ENCODE results near the gene AFMID.

AFMID gene

DNA sequence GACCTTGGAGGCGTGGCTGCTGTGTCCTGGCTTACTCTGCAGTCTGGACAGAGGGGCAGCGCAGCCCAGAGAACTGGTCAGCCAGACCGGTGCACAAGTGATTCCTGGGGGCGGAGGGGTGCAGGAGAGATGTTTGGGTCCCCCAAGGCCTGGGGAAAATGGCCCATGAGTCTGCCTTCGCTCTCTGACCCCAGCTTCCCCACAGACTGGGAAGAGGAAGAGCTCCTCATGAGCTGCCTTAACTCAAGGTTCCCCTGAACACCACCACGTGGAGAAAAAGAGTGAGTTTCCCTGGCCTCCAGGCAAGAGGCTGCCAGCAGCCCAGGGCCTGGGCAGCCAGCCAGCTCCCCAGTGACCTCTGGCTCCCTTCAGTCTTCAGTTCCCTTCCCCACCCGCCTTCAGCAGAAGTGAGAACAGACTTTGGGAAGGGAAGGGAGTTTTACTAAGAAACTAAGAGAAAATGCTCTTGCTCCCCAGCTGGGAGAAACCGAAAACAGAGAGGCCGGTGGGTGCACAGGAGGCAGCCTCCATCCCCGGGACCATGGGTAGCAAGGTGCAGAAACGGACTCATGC, 42.9 kb upstream of the AFMID start:
- Histone ChIP-seq H3K4me3 (ENCODE audit: low read depth in 1 of 2, low read length in 2 of 2) (no peak overlapping the region), H3K27me3 (ENCODE audit: control insufficient read depth in 1 of 2, insufficient read depth in 2 of 2, low read length in 2 of 2) (no peaks in the 10 kb centered on the region), H3K9me3 (ENCODE audit: low read length) (no peaks in the 10 kb centered on the region), H3K27ac (ENCODE audit: low read depth, low read length) (no peak overlapping the region), H3K36me3 (ENCODE audit: insufficient read depth, low read length) (no peaks in the 10 kb centered on the region), H3K9ac (ENCODE audit: low read length) (no peak overlapping the region), H3K4me1 (ENCODE audit: insufficient read depth, low read length) (peaks cover 24% of the 10 kb centered on the region)

DNA sequence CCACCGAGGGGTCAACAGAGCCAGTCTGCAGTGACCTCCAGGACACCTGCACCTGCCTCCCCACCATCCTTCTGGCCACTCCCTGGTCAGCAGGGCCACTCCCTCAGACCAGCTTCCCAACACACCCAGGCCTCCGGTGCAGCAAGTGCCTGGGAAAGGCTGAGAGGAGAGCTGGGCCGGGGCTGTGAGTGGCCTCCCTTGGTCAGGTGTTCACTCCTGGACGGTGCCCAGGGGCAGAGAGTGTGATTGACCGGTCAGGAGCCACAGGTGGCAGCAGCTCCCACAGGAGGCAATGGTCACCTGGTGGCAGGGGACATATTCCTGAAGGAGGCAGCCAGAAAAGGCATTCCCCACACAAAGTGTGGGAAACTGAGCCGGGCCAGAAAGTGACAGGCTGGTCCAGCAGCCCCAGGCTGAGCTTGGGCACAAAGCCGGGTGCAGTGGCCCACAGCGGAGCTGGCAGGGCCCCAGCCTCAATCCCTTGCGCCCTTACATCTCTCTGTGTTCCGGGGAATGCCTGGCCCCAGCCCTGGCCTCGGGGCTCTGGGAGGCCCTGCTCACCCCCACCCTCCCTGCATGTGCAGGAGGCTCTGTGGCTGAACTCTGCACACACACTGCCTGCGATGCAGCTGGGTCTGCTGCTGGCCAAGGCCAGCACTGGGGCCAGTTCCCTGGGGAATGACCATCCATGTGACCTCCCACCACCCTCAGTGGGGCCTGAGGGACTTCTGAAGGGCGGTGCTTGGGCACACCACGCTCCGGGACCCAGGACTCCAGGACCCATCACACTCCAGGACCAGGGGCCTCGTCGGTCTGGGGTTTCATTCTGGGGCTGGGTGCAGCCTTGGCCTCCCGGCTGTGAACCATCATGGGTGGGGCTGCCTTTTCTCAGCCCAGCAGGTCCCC, 42.2 kb upstream of the AFMID start:
- Histone ChIP-seq H3K9me3 (ENCODE audit: low read length) (no peaks in the 10 kb centered on the region), H3K27me3 (ENCODE audit: control insufficient read depth in 1 of 2, insufficient read depth in 2 of 2, low read length in 2 of 2) (no peaks in the 10 kb centered on the region), H3K4me3 (ENCODE audit: low read depth in 1 of 2, low read length in 2 of 2) (no peak overlapping the region), H3K27ac (ENCODE audit: low read depth, low read length) (no peak overlapping the region), H3K9ac (ENCODE audit: low read length) (no peak overlapping the region), H3K4me1 (ENCODE audit: insufficient read depth, low read length) (peaks cover 24% of the 10 kb centered on the region), H3K36me3 (ENCODE audit: insufficient read depth, low read length) (no peaks in the 10 kb centered on the region)

DNA sequence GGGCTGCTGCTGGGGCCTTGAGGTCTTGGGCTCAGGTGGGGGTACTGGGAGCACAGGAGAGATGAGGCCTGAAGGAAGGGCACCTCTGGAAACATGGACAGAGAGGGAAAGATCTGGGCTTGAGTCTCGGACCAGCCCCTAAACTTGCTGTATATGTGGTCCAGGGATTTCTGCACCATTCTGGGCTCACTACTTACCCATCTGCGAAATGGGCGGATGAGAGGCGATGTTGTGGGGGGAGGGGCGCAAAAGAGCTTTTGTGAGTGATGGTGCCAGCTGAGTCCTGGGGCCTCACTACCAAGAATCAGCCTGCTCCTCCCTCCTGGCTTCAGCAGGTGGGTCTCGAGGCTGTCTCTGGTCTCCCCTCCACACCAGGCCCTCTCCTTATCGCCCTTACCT, 40.7 kb upstream of the AFMID start:
- no peak overlapping the region for H3K9ac ChIP-seq (ENCODE audit: low read length)
- peaks cover 24% of the 10 kb centered on the region for H3K4me1 ChIP-seq (ENCODE audit: insufficient read depth, low read length)
- no peaks in the 10 kb centered on the region for H3K27me3 ChIP-seq (ENCODE audit: control insufficient read depth in 1 of 2, insufficient read depth in 2 of 2, low read length in 2 of 2)
- no peak overlapping the region for H3K4me3 ChIP-seq (ENCODE audit: low read depth in 1 of 2, low read length in 2 of 2)
- H3K9me3 ChIP-seq (ENCODE audit: low read length), result no peaks in the 10 kb centered on the region
- H3K27ac ChIP-seq (ENCODE audit: low read depth, low read length), result no peak overlapping the region
- H3K36me3 ChIP-seq (ENCODE audit: insufficient read depth, low read length), result no peaks in the 10 kb centered on the region

DNA sequence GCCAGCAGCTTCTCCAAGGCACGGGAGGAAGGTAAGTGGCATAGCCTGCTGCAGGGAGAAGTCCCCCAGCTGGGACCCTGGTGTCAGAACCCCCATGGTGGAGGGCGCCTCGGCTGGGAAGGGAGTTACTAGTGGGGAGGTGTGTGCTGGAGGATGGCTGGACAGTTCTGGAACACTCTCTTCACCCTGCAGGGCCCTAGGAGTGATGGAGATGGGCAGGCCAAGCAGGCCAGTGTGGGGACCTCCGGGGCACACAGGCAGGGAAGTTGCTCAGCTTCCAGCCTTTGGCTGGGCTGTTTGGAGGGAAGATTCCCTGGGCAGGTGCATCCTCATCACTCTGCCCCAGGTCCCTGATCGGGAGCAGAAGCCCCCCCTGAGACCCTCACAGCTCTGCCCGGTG, 40.3 kb upstream of the AFMID start:
- no peak overlapping the region for H3K4me3 ChIP-seq (ENCODE audit: low read depth in 1 of 2, low read length in 2 of 2)
- no peaks in the 10 kb centered on the region for H3K36me3 ChIP-seq (ENCODE audit: insufficient read depth, low read length)
- no peak overlapping the region for H3K9ac ChIP-seq (ENCODE audit: low read length)
- no peaks in the 10 kb centered on the region for H3K9me3 ChIP-seq (ENCODE audit: low read length)
- no peak overlapping the region for H3K27ac ChIP-seq (ENCODE audit: low read depth, low read length)
- H3K4me1 ChIP-seq (ENCODE audit: insufficient read depth, low read length), result peaks cover 24% of the 10 kb centered on the region
- H3K27me3 ChIP-seq (ENCODE audit: control insufficient read depth in 1 of 2, insufficient read depth in 2 of 2, low read length in 2 of 2), result no peaks in the 10 kb centered on the region

DNA sequence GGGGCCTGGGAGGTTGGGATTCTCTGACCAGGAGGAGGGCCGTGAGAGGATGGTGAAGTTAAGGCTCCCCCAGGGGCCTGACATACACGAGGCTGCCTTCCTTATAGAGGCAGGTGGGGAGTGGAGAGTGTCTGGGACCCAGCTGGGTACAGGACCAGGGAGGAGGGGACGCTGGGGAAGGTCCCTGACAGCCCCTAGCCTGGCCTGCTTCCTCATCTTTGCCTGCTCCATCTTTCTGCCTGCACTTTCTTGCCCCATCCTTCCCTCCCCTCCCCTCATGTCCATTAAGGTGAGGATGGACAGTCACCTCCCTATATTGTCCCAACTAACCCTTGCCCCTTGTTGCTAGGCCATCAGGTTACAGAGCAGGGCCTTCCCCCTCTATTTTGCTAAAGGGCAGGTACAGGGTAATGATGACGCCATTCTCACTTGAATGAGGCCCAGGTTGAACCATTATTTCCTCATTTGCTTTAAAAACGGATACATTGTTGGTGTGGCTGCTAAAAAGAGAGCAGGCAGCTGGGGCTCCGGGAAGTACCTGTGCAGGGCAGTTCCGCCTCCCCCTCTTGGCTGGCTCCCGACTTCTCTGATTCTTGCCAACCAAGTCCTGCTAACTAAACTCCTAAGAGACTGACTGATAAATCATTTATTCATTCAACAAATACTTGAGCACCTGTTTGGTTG, 39.7 kb upstream of the AFMID start:
- H3K36me3 ChIP-seq (ENCODE audit: insufficient read depth, low read length), result no peaks in the 10 kb centered on the region

DNA sequence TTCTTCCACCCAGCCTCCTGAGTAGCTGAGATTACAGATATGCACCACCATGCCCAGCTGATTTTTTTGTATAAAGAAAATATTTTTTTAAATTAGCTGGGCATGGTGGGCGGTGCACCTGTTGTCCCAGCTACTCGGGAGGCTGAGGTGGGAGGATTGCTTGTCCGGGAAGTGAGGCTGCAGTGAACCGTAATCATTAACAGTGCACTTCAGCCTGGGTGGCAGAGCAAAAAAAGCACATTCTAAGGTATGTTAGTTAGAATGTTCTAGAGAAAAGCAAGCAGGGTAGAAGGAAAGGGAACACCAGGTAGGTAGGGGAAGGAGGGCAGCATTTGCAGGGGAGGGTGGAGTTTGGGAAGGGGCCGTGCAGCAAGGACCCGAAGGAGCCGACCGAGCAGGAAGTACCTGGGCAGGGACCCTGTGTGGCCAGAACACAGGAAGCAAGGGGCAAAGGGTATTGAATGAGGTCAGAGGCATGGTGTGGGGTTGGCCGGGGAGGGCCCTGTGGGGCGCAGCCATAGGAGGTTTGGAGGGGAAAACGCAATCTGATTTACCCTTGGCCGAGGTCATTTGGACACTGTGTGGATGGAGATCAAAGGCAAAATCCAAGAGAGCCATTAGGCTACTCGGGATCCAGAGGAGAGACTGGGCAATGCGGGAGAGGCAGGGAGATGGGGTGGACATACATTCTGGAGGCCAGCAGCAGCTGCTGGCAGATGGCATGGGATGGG, 38.7 kb upstream of the AFMID start:
- Histone ChIP-seq H3K9ac (ENCODE audit: low read length) (no peak overlapping the region), H3K4me1 (ENCODE audit: insufficient read depth, low read length) (peaks cover 24% of the 10 kb centered on the region), H3K27ac (ENCODE audit: low read depth, low read length) (no peak overlapping the region)

More for the DNA sequence above, 39.7 kb upstream of the AFMID start:
- peaks cover 24% of the 10 kb centered on the region for H3K4me1 ChIP-seq (ENCODE audit: insufficient read depth, low read length)
- no peak overlapping the region for H3K9ac ChIP-seq (ENCODE audit: low read length)
- H3K9me3 ChIP-seq (ENCODE audit: low read length), result no peaks in the 10 kb centered on the region
- no peak overlapping the region for H3K4me3 ChIP-seq (ENCODE audit: low read depth in 1 of 2, low read length in 2 of 2)
- H3K27me3 ChIP-seq (ENCODE audit: control insufficient read depth in 1 of 2, insufficient read depth in 2 of 2, low read length in 2 of 2), result no peaks in the 10 kb centered on the region
- H3K27ac ChIP-seq (ENCODE audit: low read depth, low read length), result no peak overlapping the region

DNA sequence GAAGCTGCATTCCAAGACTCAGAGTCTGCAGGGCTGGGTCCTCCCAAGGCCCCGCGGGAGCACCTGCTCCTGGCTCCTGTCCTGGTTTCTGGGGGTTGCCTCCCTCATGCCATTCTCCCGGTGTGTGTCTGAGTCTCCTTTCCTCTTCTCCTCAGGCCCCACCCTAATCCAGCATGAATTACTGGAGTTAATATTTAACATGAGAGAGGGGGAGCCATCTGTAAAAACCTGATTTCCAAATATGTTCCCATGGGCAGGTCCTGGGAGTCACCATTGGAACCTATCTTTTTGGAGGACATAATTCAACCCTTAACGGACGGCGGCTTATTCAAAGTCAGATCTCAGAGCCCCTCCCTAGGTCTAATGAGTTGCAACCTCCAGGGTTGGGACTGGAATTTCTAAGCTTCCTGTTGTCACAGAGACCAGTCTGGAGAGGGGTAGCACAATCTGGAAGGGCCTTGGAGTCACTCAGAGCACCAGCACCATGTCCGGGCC, 35.6 kb upstream of the AFMID start:
- Histone ChIP-seq H3K9me3 (ENCODE audit: low read length) (no peaks in the 10 kb centered on the region), H3K36me3 (ENCODE audit: insufficient read depth, low read length) (no peaks in the 10 kb centered on the region), H3K9ac (ENCODE audit: low read length) (no peak overlapping the region), H3K4me1 (ENCODE audit: insufficient read depth, low read length) (no peaks in the 10 kb centered on the region), H3K27me3 (ENCODE audit: control insufficient read depth in 1 of 2, insufficient read depth in 2 of 2, low read length in 2 of 2) (no peaks in the 10 kb centered on the region), H3K27ac (ENCODE audit: low read depth, low read length) (no peak overlapping the region), H3K4me3 (ENCODE audit: low read depth in 1 of 2, low read length in 2 of 2) (no peak overlapping the region)

More for the DNA sequence above, 38.7 kb upstream of the AFMID start:
- H3K9me3 ChIP-seq (ENCODE audit: low read length), result no peaks in the 10 kb centered on the region
- no peaks in the 10 kb centered on the region for H3K36me3 ChIP-seq (ENCODE audit: insufficient read depth, low read length)
- no peak overlapping the region for H3K4me3 ChIP-seq (ENCODE audit: low read depth in 1 of 2, low read length in 2 of 2)
- no peaks in the 10 kb centered on the region for H3K27me3 ChIP-seq (ENCODE audit: control insufficient read depth in 1 of 2, insufficient read depth in 2 of 2, low read length in 2 of 2)

DNA sequence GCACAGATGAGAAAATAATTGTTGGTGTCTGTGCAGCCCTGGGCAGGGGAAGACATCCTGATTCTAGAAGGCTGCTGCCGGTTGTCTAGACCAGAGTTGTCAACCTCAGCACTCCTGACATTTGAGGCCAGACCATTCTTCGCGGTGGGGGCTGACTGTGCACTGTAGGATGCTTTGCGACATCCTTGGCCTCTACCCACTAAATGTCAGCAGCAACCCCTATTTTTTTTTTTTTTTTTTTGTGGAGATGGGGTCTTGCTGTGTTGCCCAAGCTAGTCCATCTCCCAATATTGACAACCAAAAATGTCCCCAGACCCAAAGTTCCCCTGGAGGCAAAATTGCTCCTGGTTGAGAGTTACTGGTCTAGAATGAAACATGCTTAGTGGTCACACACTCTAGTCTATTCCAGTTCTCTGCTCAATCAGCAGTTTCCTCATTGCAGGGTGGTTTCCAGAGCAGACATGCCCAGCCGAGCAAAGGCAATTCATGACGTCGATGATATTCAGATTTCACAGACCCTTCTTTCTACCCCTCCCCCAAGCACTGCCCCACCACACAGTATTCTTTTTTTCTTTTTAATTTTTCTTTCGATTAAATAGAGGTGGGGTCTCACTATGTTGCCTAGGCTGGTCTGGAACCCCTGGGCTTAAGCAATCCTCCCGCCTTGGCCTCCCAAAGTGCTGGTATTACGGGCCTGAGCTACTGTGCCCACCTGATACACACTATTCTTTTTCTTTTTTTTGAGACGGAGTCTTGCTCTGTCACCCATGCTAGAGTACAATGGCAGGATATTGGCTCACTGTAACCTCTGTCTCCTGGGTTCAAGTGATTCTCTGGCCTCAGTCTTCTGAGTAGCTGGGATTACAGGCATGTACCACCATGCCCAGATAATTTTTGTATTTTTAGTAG, 32.0 kb upstream of the AFMID start:
- no peak overlapping the region for H3K9ac ChIP-seq (ENCODE audit: low read length)
- no peaks in the 10 kb centered on the region for H3K4me1 ChIP-seq (ENCODE audit: insufficient read depth, low read length)
- H3K9me3 ChIP-seq (ENCODE audit: low read length), result no peaks in the 10 kb centered on the region
- H3K4me3 ChIP-seq (ENCODE audit: low read depth in 1 of 2, low read length in 2 of 2), result no peak overlapping the region
- H3K36me3 ChIP-seq (ENCODE audit: insufficient read depth, low read length), result no peaks in the 10 kb centered on the region
- no peaks in the 10 kb centered on the region for H3K27me3 ChIP-seq (ENCODE audit: control insufficient read depth in 1 of 2, insufficient read depth in 2 of 2, low read length in 2 of 2)
- no peak overlapping the region for H3K27ac ChIP-seq (ENCODE audit: low read depth, low read length)

DNA sequence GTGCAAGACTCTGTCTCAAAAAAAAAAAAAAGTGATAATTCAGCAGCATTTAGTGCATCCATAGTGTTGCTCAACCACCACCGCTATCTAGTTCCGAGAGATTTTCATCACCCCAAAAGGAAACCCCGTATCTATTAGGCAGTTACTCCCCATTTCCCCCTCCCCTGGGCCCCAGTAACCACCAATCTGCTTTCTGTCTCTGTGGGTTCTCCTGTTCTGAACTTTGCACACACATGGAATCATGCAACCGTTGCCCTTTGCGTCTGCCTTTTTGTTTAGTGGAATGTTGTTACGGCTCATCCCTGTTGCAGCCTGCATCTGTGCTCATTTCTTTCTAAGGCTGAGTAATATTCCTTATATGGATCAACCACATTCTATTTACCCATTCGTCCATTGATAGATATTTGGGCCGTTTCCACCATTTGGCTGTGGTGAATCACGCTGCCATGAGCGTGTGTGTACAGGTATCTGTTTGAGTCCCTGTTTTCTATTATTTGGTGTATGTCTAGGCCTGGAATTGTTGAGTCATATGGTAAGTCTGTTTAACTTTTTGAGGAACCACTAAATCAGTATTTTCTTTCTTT, 27.5 kb upstream of the AFMID start:
- no peak overlapping the region for H3K27ac ChIP-seq (ENCODE audit: low read depth, low read length)

More for the DNA sequence above, 27.5 kb upstream of the AFMID start:
- no peaks in the 10 kb centered on the region for H3K4me1 ChIP-seq (ENCODE audit: insufficient read depth, low read length)
- no peaks in the 10 kb centered on the region for H3K9me3 ChIP-seq (ENCODE audit: low read length)
- H3K4me3 ChIP-seq (ENCODE audit: low read depth in 1 of 2, low read length in 2 of 2), result no peak overlapping the region
- H3K36me3 ChIP-seq (ENCODE audit: insufficient read depth, low read length), result no peaks in the 10 kb centered on the region
- H3K9ac ChIP-seq (ENCODE audit: low read length), result no peak overlapping the region
- no peaks in the 10 kb centered on the region for H3K27me3 ChIP-seq (ENCODE audit: control insufficient read depth in 1 of 2, insufficient read depth in 2 of 2, low read length in 2 of 2)
